Measurements from ENCODE around the gene EED.

GRCh38 chr11:86278226-86278625 is 33.7 kb downstream of the EED start:
- TF ChIP-seq, protein P1, sequence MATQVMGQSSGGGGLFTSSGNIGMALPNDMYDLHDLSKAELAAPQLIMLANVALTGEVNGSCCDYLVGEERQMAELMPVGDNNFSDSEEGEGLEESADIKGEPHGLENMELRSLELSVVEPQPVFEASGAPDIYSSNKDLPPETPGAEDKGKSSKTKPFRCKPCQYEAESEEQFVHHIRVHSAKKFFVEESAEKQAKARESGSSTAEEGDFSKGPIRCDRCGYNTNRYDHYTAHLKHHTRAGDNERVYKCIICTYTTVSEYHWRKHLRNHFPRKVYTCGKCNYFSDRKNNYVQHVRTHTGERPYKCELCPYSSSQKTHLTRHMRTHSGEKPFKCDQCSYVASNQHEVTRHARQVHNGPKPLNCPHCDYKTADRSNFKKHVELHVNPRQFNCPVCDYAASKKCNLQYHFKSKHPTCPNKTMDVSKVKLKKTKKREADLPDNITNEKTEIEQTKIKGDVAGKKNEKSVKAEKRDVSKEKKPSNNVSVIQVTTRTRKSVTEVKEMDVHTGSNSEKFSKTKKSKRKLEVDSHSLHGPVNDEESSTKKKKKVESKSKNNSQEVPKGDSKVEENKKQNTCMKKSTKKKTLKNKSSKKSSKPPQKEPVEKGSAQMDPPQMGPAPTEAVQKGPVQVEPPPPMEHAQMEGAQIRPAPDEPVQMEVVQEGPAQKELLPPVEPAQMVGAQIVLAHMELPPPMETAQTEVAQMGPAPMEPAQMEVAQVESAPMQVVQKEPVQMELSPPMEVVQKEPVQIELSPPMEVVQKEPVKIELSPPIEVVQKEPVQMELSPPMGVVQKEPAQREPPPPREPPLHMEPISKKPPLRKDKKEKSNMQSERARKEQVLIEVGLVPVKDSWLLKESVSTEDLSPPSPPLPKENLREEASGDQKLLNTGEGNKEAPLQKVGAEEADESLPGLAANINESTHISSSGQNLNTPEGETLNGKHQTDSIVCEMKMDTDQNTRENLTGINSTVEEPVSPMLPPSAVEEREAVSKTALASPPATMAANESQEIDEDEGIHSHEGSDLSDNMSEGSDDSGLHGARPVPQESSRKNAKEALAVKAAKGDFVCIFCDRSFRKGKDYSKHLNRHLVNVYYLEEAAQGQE (IDR thresholded peaks at IDR 0.05; ENCODE audit: low read depth): no peak
- TF ChIP-seq, protein P2, sequence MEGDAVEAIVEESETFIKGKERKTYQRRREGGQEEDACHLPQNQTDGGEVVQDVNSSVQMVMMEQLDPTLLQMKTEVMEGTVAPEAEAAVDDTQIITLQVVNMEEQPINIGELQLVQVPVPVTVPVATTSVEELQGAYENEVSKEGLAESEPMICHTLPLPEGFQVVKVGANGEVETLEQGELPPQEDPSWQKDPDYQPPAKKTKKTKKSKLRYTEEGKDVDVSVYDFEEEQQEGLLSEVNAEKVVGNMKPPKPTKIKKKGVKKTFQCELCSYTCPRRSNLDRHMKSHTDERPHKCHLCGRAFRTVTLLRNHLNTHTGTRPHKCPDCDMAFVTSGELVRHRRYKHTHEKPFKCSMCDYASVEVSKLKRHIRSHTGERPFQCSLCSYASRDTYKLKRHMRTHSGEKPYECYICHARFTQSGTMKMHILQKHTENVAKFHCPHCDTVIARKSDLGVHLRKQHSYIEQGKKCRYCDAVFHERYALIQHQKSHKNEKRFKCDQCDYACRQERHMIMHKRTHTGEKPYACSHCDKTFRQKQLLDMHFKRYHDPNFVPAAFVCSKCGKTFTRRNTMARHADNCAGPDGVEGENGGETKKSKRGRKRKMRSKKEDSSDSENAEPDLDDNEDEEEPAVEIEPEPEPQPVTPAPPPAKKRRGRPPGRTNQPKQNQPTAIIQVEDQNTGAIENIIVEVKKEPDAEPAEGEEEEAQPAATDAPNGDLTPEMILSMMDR (IDR thresholded peaks at IDR 0.05 in 2 of 3, conservative IDR thresholded peaks at IDR 0.05 in 1 of 3; ENCODE audit: borderline replicate concordance in 1 of 3, insufficient read depth in 1 of 3, low read depth in 2 of 3, low read length in 2 of 3): no peak
- TF ChIP-seq POLR2A (IDR thresholded peaks at IDR 0.05; ENCODE audit: borderline replicate concordance, extremely low read depth, insufficient read depth, insufficient read length) (no peak), CEBPB (IDR thresholded peaks at IDR 0.05; ENCODE audit: low read depth) (no peak), MAX (IDR thresholded peaks at IDR 0.05) (no peak), EGR1 (IDR thresholded peaks at IDR 0.05; ENCODE audit: low read depth) (no peak), EZH2 (IDR thresholded peaks at IDR 0.05) (no peak), POLR2AphosphoS5 (IDR thresholded peaks at IDR 0.05; ENCODE audit: low read depth, low read length) (no peak), ZNF274 (IDR thresholded peaks at IDR 0.05; ENCODE audit: low read depth, low read length) (no peak)
- TF ChIP-seq, protein P3, sequence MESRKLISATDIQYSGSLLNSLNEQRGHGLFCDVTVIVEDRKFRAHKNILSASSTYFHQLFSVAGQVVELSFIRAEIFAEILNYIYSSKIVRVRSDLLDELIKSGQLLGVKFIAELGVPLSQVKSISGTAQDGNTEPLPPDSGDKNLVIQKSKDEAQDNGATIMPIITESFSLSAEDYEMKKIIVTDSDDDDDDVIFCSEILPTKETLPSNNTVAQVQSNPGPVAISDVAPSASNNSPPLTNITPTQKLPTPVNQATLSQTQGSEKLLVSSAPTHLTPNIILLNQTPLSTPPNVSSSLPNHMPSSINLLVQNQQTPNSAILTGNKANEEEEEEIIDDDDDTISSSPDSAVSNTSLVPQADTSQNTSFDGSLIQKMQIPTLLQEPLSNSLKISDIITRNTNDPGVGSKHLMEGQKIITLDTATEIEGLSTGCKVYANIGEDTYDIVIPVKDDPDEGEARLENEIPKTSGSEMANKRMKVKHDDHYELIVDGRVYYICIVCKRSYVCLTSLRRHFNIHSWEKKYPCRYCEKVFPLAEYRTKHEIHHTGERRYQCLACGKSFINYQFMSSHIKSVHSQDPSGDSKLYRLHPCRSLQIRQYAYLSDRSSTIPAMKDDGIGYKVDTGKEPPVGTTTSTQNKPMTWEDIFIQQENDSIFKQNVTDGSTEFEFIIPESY (IDR thresholded peaks at IDR 0.05; ENCODE audit: extremely low read depth, insufficient replicate concordance, low read length): no peak

All from HCT116 (cell line).